Stimulated activated memory B cell treated with anti-CD40 and anti-IgM and Interleukin-4, amounts not matched to agents 10 μg/mL and 1 μg/mL and 100 μg/mL, for 72 hours (primary cell): ENCODE data around the gene KLC4.

ENCODE experiments used
- ATAC-seq: fragments of 150-1000 bp; cut with Tn5 transposase; 2 replicates; pipeline ENCODE4 v1.10.0; 2021
- H3K27ac Mint-ChIP-seq: one replicate; pipeline ENCODE4 v1.8.0; 2022; ENCODE audit warnings: mild to moderate bottlenecking, mixed read lengths
- H3K27me3 Mint-ChIP-seq: one replicate; pipeline ENCODE4 v1.8.0; 2022; ENCODE audit warnings: mixed read lengths
- H3K36me3 Mint-ChIP-seq: one replicate; pipeline ENCODE4 v1.8.0; 2022; ENCODE audit warnings: mixed read lengths
- H3K4me1 Mint-ChIP-seq: one replicate; pipeline ENCODE4 v1.8.0; 2022; ENCODE audit warnings: mixed read lengths
- H3K4me3 Mint-ChIP-seq: one replicate; pipeline ENCODE4 v1.8.0; 2022; ENCODE audit warnings: mild to moderate bottlenecking, moderate library complexity, mixed read lengths
- H3K9me3 Mint-ChIP-seq: one replicate; pipeline ENCODE4 v1.8.0; 2022; ENCODE audit warnings: mixed read lengths

The KLC4 gene

DNA sequence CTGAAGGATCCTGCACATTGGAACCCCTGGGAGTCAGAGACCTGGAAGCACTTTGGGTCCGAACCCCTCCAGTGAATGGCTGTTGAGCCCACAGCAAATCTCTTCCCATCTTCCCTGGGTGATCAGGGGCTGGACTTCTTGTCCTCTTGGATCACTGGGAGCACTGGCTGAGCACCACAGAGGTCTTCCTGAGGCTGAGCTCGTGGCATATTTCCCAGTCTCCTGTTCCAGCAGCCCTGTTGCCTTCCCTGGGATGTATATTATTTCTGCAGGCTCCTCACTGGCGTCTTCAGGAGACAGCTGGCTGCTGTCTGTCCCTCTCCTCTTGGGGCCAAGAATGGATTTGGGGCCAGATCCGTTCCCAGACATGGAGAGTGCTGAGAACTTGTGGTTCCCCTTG lies 60.1 kb downstream of the KLC4 start:
- peaks cover 26% of the 10 kb centered on the region for H3K27me3 Mint-ChIP-seq
- no peak overlapping the region for H3K4me3 Mint-ChIP-seq

DNA sequence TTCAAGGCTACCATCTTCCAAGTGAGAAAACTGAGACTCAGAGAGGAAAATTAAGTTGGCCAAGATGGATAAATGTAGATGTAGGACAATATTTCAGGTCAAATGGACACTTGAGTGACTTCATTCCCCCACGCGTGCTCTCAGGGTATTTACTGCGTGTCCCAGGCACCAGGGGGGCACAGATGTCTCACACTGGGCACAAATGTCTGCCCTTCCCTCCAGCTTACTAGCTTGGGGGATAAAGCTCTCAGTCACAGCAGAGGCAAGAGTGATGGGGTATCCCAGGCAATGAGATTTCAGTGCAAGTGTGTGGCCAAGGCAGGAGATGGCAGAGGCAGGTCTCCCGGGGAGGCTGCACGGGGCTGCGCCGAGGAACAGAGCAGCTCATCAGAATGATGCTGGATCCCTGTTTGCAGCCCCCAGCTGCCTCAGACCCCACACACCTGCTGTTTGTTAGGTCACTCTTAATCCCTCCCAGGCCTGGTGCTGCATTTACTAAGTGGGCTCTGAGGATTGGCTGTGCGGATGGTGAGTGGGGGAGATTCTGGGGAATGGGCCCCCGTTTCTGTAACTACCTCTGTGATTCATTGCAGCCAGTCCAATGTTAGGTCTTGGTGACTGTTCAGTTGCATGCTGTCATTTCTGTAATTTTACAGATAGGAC lies 60.8 kb downstream of the KLC4 start:
- peaks cover 26% of the 10 kb centered on the region for H3K27me3 Mint-ChIP-seq
- H3K9me3 Mint-ChIP-seq: no peaks in the 10 kb centered on the region
- no peak for ATAC-seq
- no peaks in the 10 kb centered on the region for H3K36me3 Mint-ChIP-seq
- H3K4me1 Mint-ChIP-seq: no peaks in the 10 kb centered on the region
- H3K27ac Mint-ChIP-seq: no peak overlapping the region
- no peak overlapping the region for H3K4me3 Mint-ChIP-seq

More for the DNA sequence above, 60.1 kb downstream of the KLC4 start:
- no peaks in the 10 kb centered on the region for H3K9me3 Mint-ChIP-seq
- H3K27ac Mint-ChIP-seq: no peak overlapping the region
- no peaks in the 10 kb centered on the region for H3K4me1 Mint-ChIP-seq
- ATAC-seq: no peak
- no peaks in the 10 kb centered on the region for H3K36me3 Mint-ChIP-seq

DNA sequence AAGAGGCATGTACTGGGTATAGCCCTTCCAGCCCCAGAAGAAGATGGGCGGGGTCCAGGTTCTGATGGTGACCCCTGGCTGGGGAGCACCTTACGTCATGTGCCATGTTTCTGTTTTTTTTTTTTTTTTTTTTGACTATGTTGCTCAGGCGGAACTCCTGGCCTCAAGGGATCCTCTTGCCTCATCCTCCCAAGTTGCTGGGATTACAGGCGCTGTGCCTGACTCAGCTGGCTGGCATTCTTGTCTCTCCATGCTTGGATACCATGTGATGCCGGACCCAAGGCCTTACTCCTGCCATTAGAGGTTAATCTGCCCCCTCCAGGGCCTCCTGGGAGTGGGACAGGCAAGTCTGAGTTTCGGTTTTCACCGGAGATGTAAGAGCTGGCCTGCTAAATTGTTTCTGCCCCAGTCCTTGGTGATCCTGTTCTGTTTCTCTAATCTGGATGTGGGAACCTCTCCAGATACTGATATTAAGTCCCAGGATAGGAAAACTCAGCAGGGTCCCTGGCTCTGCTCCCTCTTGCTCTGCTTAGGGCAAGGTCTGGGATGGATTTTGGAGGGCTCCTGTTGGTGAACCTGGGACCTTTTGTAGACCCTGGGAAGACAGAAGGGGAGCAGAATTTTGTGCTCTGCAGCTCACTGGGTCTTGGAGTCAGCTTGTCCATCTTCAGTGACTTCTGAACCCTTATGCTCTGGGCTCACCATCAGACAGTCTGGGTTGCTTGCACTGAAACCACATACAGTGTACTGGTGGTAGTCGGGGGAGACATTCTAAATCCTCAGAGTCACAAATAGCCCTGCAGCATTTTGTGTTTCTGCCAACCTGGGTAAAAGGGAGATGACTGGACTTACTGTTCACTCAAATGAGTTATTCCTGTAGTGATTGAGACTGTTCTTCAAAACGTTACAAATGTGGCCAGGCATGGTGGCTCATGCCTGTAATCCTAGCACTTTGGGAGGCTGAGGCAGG lies 61.8 kb downstream of the KLC4 start:
- Mint-ChIP-seq H3K9me3 (no peaks in the 10 kb centered on the region), H3K4me3 (no peak overlapping the region), H3K4me1 (no peaks in the 10 kb centered on the region), H3K27ac (no peak overlapping the region), H3K36me3 (no peaks in the 10 kb centered on the region), H3K27me3 (peaks cover 36% of the 10 kb centered on the region)
- ATAC-seq: no peak

DNA sequence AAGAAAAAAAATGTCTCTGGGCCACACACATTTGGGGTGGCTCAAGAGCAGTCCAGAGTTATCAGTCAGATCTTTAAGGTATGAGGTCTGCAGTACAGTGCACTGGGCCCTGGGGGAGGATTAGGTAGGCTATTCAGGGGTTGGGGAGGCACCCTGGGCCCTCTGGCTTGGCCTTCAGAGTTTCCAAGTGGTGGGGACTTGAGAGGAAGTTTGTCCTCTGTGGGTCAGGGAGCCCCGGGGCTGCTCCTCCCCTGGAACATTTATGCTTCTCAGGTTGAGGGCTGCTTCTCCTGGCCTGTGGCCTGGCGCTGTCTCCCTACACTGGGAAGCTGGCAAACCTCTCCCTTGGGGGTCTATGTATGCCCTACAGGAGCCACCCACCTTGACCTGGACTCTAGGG lies 62.7 kb downstream of the KLC4 start:
- H3K4me1 Mint-ChIP-seq: no peaks in the 10 kb centered on the region
- no peak for ATAC-seq
- no peak overlapping the region for H3K27ac Mint-ChIP-seq

DNA sequence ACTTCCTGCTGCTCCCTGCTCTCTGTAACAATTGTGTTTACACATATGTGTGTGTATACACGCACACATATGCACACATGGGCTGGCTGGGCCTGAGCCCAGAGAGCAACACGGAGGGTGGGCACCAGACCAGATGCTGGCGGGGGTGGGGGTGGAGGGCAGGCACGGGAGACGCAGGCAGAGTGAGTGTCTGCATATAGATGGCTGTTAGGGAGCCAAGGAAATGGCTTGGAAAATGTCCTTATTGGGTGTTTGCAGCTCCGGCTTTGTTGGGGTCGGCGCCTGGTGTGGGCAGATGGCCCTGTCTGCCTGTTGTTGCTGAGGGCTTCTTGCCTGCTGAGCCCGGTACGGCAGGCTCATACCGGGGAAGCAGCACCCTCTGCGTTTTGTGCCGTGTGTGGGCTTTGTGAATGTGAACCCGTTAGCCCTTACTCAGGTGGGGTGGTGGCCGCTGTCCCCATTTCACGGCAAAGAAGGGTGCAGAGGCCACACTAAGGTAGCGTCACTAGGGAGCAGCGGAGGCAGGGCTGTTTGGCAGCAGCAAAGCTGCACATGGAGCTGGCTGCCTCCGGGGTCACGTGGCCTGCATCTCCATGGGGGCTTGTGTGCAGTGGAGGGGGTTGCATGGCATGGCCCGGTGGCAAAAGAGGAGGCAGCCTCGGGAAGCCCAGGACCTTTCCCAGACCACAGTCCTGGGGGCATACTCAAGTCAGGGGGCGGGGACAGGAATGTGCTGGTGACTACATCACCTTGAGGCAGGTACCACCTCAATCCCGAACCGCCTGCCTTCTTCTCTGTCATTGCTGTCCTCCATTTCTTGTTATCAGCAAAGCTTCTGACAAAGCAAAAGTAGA lies 64.3 kb downstream of the KLC4 start:
- H3K9me3 Mint-ChIP-seq: no peaks in the 10 kb centered on the region
- no peak for ATAC-seq
- no peaks in the 10 kb centered on the region for H3K36me3 Mint-ChIP-seq
- no peak overlapping the region for H3K27ac Mint-ChIP-seq
- H3K4me1 Mint-ChIP-seq: no peaks in the 10 kb centered on the region
- peaks cover 41% of the 10 kb centered on the region for H3K27me3 Mint-ChIP-seq
- no peak overlapping the region for H3K4me3 Mint-ChIP-seq

More for the DNA sequence above, 62.7 kb downstream of the KLC4 start:
- no peak overlapping the region for H3K4me3 Mint-ChIP-seq
- no peaks in the 10 kb centered on the region for H3K9me3 Mint-ChIP-seq
- H3K36me3 Mint-ChIP-seq: no peaks in the 10 kb centered on the region
- peaks cover 41% of the 10 kb centered on the region for H3K27me3 Mint-ChIP-seq

DNA sequence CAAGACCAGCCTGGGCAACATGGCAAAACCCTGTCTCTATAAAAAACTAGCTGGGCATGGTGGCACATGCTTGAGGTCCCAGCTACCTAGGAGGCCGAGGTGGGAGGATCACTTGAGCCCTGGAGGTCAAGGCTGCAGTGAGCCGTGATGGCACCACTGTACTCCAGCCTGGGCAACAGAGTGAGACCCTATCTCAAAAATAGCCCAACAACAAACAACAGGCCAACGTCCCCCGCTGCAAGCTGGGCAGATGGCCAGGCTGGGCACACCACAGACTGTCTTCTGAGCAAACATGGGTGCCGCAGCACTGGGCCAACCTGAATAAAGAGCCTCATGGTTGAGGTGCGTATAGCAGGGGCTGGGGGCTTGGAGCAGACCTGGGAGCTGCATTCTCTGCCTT lies 65.0 kb downstream of the KLC4 start:
- Mint-ChIP-seq H3K27ac (no peak overlapping the region), H3K36me3 (no peaks in the 10 kb centered on the region)

More for the DNA sequence above, 65.0 kb downstream of the KLC4 start:
- Mint-ChIP-seq H3K27me3 (peaks cover 38% of the 10 kb centered on the region), H3K4me3 (no peak overlapping the region), H3K9me3 (no peaks in the 10 kb centered on the region), H3K4me1 (no peaks in the 10 kb centered on the region)
- ATAC-seq: no peak
